Stimulated activated memory B cell treated with anti-CD40 and anti-IgM and Interleukin-4, amounts not matched to agents 10 μg/mL and 1 μg/mL and 100 μg/mL, for 72 hours (primary cell): Measurements from ENCODE around the gene CASP14.
"Not testable (repeated sequence)": the region's sequence is repeated elsewhere in the genome, so short reads cannot be mapped to it uniquely, and the experiment has no call there.

Experiments used
- ATAC-seq: fragments of 150-1000 bp; cut with Tn5 transposase; 2 replicates; pipeline ENCODE4 v1.10.0; 2021
- H3K27ac Mint-ChIP-seq: one replicate; pipeline ENCODE4 v1.8.0; 2022; ENCODE audit warnings: mild to moderate bottlenecking, mixed read lengths
- H3K27me3 Mint-ChIP-seq: one replicate; pipeline ENCODE4 v1.8.0; 2022; ENCODE audit warnings: mixed read lengths
- H3K36me3 Mint-ChIP-seq: one replicate; pipeline ENCODE4 v1.8.0; 2022; ENCODE audit warnings: mixed read lengths
- H3K4me1 Mint-ChIP-seq: one replicate; pipeline ENCODE4 v1.8.0; 2022; ENCODE audit warnings: mixed read lengths
- H3K4me3 Mint-ChIP-seq: one replicate; pipeline ENCODE4 v1.8.0; 2022; ENCODE audit warnings: mild to moderate bottlenecking, moderate library complexity, mixed read lengths
- H3K9me3 Mint-ChIP-seq: one replicate; pipeline ENCODE4 v1.8.0; 2022; ENCODE audit warnings: mixed read lengths

CASP14 gene

GRCh38 chr19:15042826-15043225 is 6.5 kb upstream of the CASP14 start:
- ATAC-seq, result no peak
- H3K27ac Mint-ChIP-seq, result no peak overlapping the region
- no peaks in the 10 kb centered on the region for H3K36me3 Mint-ChIP-seq
- H3K4me3 Mint-ChIP-seq, result no peak overlapping the region
- H3K4me1 Mint-ChIP-seq, result no peaks in the 10 kb centered on the region
- peaks cover 2% of the 10 kb centered on the region for H3K9me3 Mint-ChIP-seq
- H3K27me3 Mint-ChIP-seq, result peaks cover 14% of the 10 kb centered on the region

- Mint-ChIP-seq H3K9me3 (peaks cover 7% of the 10 kb centered on the region), H3K27me3 (peaks cover 26% of the 10 kb centered on the region), H3K4me3 (no peak overlapping the region), H3K4me1 (no peaks in the 10 kb centered on the region), H3K27ac (no peak overlapping the region), H3K36me3 (no peaks in the 10 kb centered on the region)
- no peak for ATAC-seq
These were observed 3.8 kb upstream of the CASP14 start for GRCh38 chr19:15045506-15045905.

- Mint-ChIP-seq H3K27ac (no peak overlapping the region), H3K27me3 (peaks cover 40% of the 10 kb centered on the region), H3K4me3 (no peak overlapping the region), H3K36me3 (no peaks in the 10 kb centered on the region), H3K4me1 (no peaks in the 10 kb centered on the region), H3K9me3 (peaks cover 12% of the 10 kb centered on the region)
- no peak for ATAC-seq
These were observed 1.6 kb upstream of the CASP14 start for GRCh38 chr19:15047680-15048079.

GRCh38 chr19:15048128-15048527 is 1.2 kb upstream of the CASP14 start:
- Mint-ChIP-seq H3K4me1 (no peaks in the 10 kb centered on the region), H3K36me3 (no peaks in the 10 kb centered on the region), H3K27ac (no peak overlapping the region), H3K27me3 (peaks cover 40% of the 10 kb centered on the region), H3K4me3 (no peak overlapping the region), H3K9me3 (peaks cover 12% of the 10 kb centered on the region)
- no peak for ATAC-seq

- H3K27ac Mint-ChIP-seq, result no peak overlapping the region
- no peaks in the 10 kb centered on the region for H3K4me1 Mint-ChIP-seq
- peaks cover 36% of the 10 kb centered on the region for H3K27me3 Mint-ChIP-seq
- H3K9me3 Mint-ChIP-seq, result peaks cover 10% of the 10 kb centered on the region
- H3K36me3 Mint-ChIP-seq, result no peaks in the 10 kb centered on the region
- no peak for ATAC-seq
- H3K4me3 Mint-ChIP-seq, result no peak overlapping the region
These were observed 1.4 kb downstream of the CASP14 start for GRCh38 chr19:15050639-15051038.

GRCh38 chr19:15062036-15062435 is 12.8 kb downstream of the CASP14 start:
- Mint-ChIP-seq H3K9me3 (peaks cover 15% of the 10 kb centered on the region), H3K27me3 (peaks cover 66% of the 10 kb centered on the region), H3K4me3 (no peak overlapping the region), H3K4me1 (no peaks in the 10 kb centered on the region), H3K36me3 (peaks cover 6% of the 10 kb centered on the region), H3K27ac (no peak overlapping the region)
- ATAC-seq, result no peak

- ATAC-seq, H3K4me1 Mint-ChIP-seq, H3K27ac Mint-ChIP-seq, H3K9me3 Mint-ChIP-seq, H3K36me3 Mint-ChIP-seq, H3K4me3 Mint-ChIP-seq: not testable (repeated sequence)
- peaks cover 35% of the 10 kb centered on the region for H3K27me3 Mint-ChIP-seq
These were observed 21.1 kb downstream of the CASP14 start for GRCh38 chr19:15070386-15070785.

GRCh38 chr19:15072930-15073647 is 23.8 kb downstream of the CASP14 start:
- ATAC-seq, result no peak
- Mint-ChIP-seq H3K27ac (no peak overlapping the region), H3K9me3 (peaks cover 3% of the 10 kb centered on the region), H3K4me3 (no peak overlapping the region), H3K27me3 (peaks cover 13% of the 10 kb centered on the region), H3K4me1 (no peaks in the 10 kb centered on the region), H3K36me3 (no peaks in the 10 kb centered on the region)

- H3K27ac Mint-ChIP-seq, result no peak overlapping the region
These were observed 25.1 kb downstream of the CASP14 start for GRCh38 chr19:15074371-15074770.

GRCh38 chr19:15075806-15076205 is 26.5 kb downstream of the CASP14 start:
- Mint-ChIP-seq H3K4me3 (no peak overlapping the region), H3K4me1 (no peaks in the 10 kb centered on the region), H3K9me3 (no peaks in the 10 kb centered on the region), H3K27me3 (peaks cover under 1% of the 10 kb centered on the region), H3K27ac (no peak overlapping the region), H3K36me3 (no peaks in the 10 kb centered on the region)
- no peak for ATAC-seq

More at GRCh38 chr19:15074371-15074770, 25.1 kb downstream of the CASP14 start:
- no peak for ATAC-seq
- Mint-ChIP-seq H3K4me1 (no peaks in the 10 kb centered on the region), H3K4me3 (no peak overlapping the region), H3K27me3 (peaks cover 10% of the 10 kb centered on the region), H3K9me3 (peaks cover 3% of the 10 kb centered on the region), H3K36me3 (no peaks in the 10 kb centered on the region)

GRCh38 chr19:15080002-15080401 is 30.7 kb downstream of the CASP14 start:
- peaks cover 24% of the 10 kb centered on the region for H3K27me3 Mint-ChIP-seq
- not testable (repeated sequence) for H3K4me3 Mint-ChIP-seq, H3K36me3 Mint-ChIP-seq, ATAC-seq, H3K9me3 Mint-ChIP-seq, H3K4me1 Mint-ChIP-seq, H3K27ac Mint-ChIP-seq

- H3K9me3 Mint-ChIP-seq, result no peaks in the 10 kb centered on the region
- ATAC-seq, result no peak
- no peak within 1 kb of the TSS for H3K4me3 Mint-ChIP-seq
- no peaks in the 10 kb centered on the region for H3K36me3 Mint-ChIP-seq
- H3K27ac Mint-ChIP-seq, result no peak within 1 kb of the TSS
- no peaks in the 10 kb centered on the region for H3K4me1 Mint-ChIP-seq
- peaks cover 26% of the 10 kb centered on the region for H3K27me3 Mint-ChIP-seq
These were observed 32.6 kb downstream of the CASP14 start, which contains the start of gene OR1I1 for GRCh38 chr19:15081911-15082310. Gene OR1I1, plus strand, starts transcription at chr19:15082211. Its CDS starts 4,855 bp downstream, at chr19:15087066.

- H3K36me3 Mint-ChIP-seq, result no peaks in the 10 kb centered on the region
- no peak overlapping the region for H3K27ac Mint-ChIP-seq
- peaks cover 29% of the 10 kb centered on the region for H3K27me3 Mint-ChIP-seq
- no peaks in the 10 kb centered on the region for H3K9me3 Mint-ChIP-seq
- no peak for ATAC-seq
- H3K4me1 Mint-ChIP-seq, result no peaks in the 10 kb centered on the region
- no peak overlapping the region for H3K4me3 Mint-ChIP-seq
These were observed 37.9 kb downstream of the CASP14 start for GRCh38 chr19:15087182-15087581.

GRCh38 chr19:15091918-15092753 is 42.9 kb downstream of the CASP14 start:
- ATAC-seq, result no peak
- Mint-ChIP-seq H3K36me3 (no peaks in the 10 kb centered on the region), H3K4me3 (no peak overlapping the region), H3K4me1 (no peaks in the 10 kb centered on the region), H3K27ac (no peak overlapping the region), H3K9me3 (no peaks in the 10 kb centered on the region), H3K27me3 (peaks cover 15% of the 10 kb centered on the region)

- H3K27ac Mint-ChIP-seq, result no peak overlapping the region
These were observed 43.7 kb downstream of the CASP14 start for GRCh38 chr19:15093001-15093400.

GRCh38 chr19:15096223-15096622 is 46.9 kb downstream of the CASP14 start:
- H3K27me3 Mint-ChIP-seq, result no peaks in the 10 kb centered on the region
- H3K4me3 Mint-ChIP-seq, result no peak overlapping the region
- no peaks in the 10 kb centered on the region for H3K9me3 Mint-ChIP-seq
- no peaks in the 10 kb centered on the region for H3K36me3 Mint-ChIP-seq
- no peaks in the 10 kb centered on the region for H3K4me1 Mint-ChIP-seq
- no peak overlapping the region for H3K27ac Mint-ChIP-seq
- ATAC-seq, result no peak

More at GRCh38 chr19:15093001-15093400, 43.7 kb downstream of the CASP14 start:
- ATAC-seq, result no peak
- no peaks in the 10 kb centered on the region for H3K9me3 Mint-ChIP-seq
- peaks cover 6% of the 10 kb centered on the region for H3K27me3 Mint-ChIP-seq
- H3K36me3 Mint-ChIP-seq, result no peaks in the 10 kb centered on the region
- H3K4me3 Mint-ChIP-seq, result no peak overlapping the region
- no peaks in the 10 kb centered on the region for H3K4me1 Mint-ChIP-seq
